H1 (cell line): ENCODE measurements around the gene GPM6B. TPM values are rescaled to one million over a fixed set of nuclear protein-coding genes. Genes with fewer than 3 reads are reported as not detected.

Source experiments
- CTCF ChIA-PET: fragments of 300-600 bp; sonication (Branson Sonifier 250); formaldehyde crosslinking; loops from one replicate; lab custom pipeline; 2021; ENCODE audit not compliant: partially characterized antibody; lab: Charles Lee
- POLR2A ChIA-PET: fragments of 300-600 bp; sonication (Branson Sonifier 250); formaldehyde crosslinking; loops from one replicate; lab custom pipeline; 2021; ENCODE audit warnings: inconsistent platforms; ENCODE audit not compliant: partially characterized antibody; lab: Charles Lee
- DNase-seq, 2 experiments: peaks; one replicate each; pipeline versions ENCODE4 v3.0.0 to v3.0.0-alpha.2; 2010 to 2022; ENCODE audit warnings: low spot score in 2 of 2, low read depth in 1 of 2, mixed read lengths in 1 of 2
- FAIRE-seq: peaks from 2 replicates; lab custom pipeline; 2011; peaks lifted over from hg19 to GRCh38; lab: Jason Lieb, UNC
- H2AFZ ChIP-seq: 2 replicates; pipeline ENCODE4 v1.8.1; 2012; ENCODE audit warnings: low read length, inconsistent platforms
- H2AK5ac ChIP-seq: 2 replicates; pipeline ENCODE4 v1.6.1; 2013; ENCODE audit warnings: low read depth, low read length
- H2BK120ac ChIP-seq: replicated peaks from 2 replicates; pipeline ENCODE3; 2013; ENCODE audit warnings: low read depth, low read length, inconsistent platforms
- H2BK12ac ChIP-seq: 2 replicates; pipeline ENCODE4 v1.6.1; 2013; ENCODE audit warnings: low read depth, low read length
- H2BK15ac ChIP-seq: 2 replicates; pipeline ENCODE4 v1.6.1; 2013; ENCODE audit warnings: low read length
- H2BK20ac ChIP-seq: 2 replicates; pipeline ENCODE4 v1.6.1; 2013; ENCODE audit warnings: low read length
- H2BK5ac ChIP-seq: 2 replicates; pipeline ENCODE4 v1.6.1; 2013; ENCODE audit warnings: low read depth, low read length
- H3K14ac ChIP-seq: 2 replicates; pipeline ENCODE4 v1.6.1; 2013; ENCODE audit warnings: inconsistent platforms; ENCODE audit not compliant: insufficient read length
- H3K18ac ChIP-seq: 2 replicates; pipeline ENCODE4 v1.6.1; 2013; ENCODE audit warnings: low read length; ENCODE audit errors: extremely low read depth
- H3K23ac ChIP-seq: 2 replicates; pipeline ENCODE4 v1.6.1; 2013; ENCODE audit warnings: inconsistent platforms; ENCODE audit not compliant: insufficient read length
- H3K23me2 ChIP-seq: 2 replicates; pipeline ENCODE4 v1.6.1; 2013; ENCODE audit warnings: low read depth, low read length
- H3K27ac ChIP-seq: 2 replicates; pipeline ENCODE4 v1.6.1; 2011; ENCODE audit warnings: low read depth, low read length, inconsistent platforms
- H3K27me3 ChIP-seq, 4 experiments: replicated peaks in 1 of 4; 1 replicate in 1 of 4; 2 replicates in 3 of 4; pipeline versions ENCODE4 v1.6.1 to v1.8.1; 2011 to 2013; ENCODE audit warnings: low read length in 3 of 4, mild to moderate bottlenecking in 3 of 4, inconsistent platforms in 2 of 4, mixed read lengths in 2 of 4, moderate library complexity in 1 of 4; ENCODE audit not compliant: control insufficient read depth in 3 of 4, insufficient read depth in 3 of 4; ENCODE audit errors: extremely low read depth in 1 of 4
- H3K36me3 ChIP-seq, 4 experiments: 2 replicates each; pipeline versions ENCODE4 v1.6.1 to v1.8.1; 2011 to 2013; ENCODE audit warnings: mild to moderate bottlenecking in 4 of 4, low read length in 3 of 4, moderate library complexity in 2 of 4, control low read depth in 1 of 4, inconsistent platforms in 1 of 4; ENCODE audit not compliant: insufficient read depth in 4 of 4, control insufficient read depth in 2 of 4
- H3K4ac ChIP-seq: replicated peaks from 2 replicates; pipeline ENCODE3; 2013; ENCODE audit warnings: low read length, low read depth, mixed read lengths, inconsistent platforms; ENCODE audit not compliant: insufficient read length
- H3K4me1 ChIP-seq, 4 experiments: replicated peaks in 1 of 4; 1 replicate in 1 of 4; 2 replicates in 3 of 4; pipeline versions ENCODE4 v1.6.1 to v1.8.1; 2011 to 2013; ENCODE audit warnings: low read length in 3 of 4, inconsistent platforms in 2 of 4, mixed read lengths in 1 of 4; ENCODE audit not compliant: insufficient read depth in 4 of 4, control insufficient read depth in 3 of 4
- H3K4me2 ChIP-seq, 2 experiments: 2 replicates each; pipeline versions ENCODE4 v1.6.1 to v1.8.1; 2011 to 2013; ENCODE audit warnings: low read depth in 2 of 2, low read length in 2 of 2, control low read depth in 1 of 2, inconsistent platforms in 1 of 2, mild to moderate bottlenecking in 1 of 2; ENCODE audit not compliant: insufficient read depth in 1 of 2
- H3K4me3 ChIP-seq, 4 experiments: fragments of 200-600, 300-600 bp in 1 of 4; sonication (generic), shearing (Covaris generic), sonication (Bioruptor Twin) in 1 of 4; 2 replicates each; pipeline versions ENCODE4 v1.5.1 to v1.8.1; 2011 to 2016; ENCODE audit warnings: low read length in 4 of 4, low read depth in 3 of 4, control low read depth in 2 of 4, inconsistent platforms in 2 of 4, mild to moderate bottlenecking in 2 of 4, mixed read lengths in 1 of 4, moderate library complexity in 1 of 4; ENCODE audit not compliant: insufficient read depth in 2 of 4; ENCODE audit errors: extremely low read depth in 1 of 4
- H3K56ac ChIP-seq: replicated peaks from 2 replicates; pipeline ENCODE3; 2013; ENCODE audit warnings: low read depth, mild to moderate bottlenecking, mixed read lengths, low read length, inconsistent platforms; ENCODE audit not compliant: insufficient read length
- H3K79me1 ChIP-seq: 2 replicates; pipeline ENCODE4 v1.6.1; 2013; ENCODE audit warnings: low read depth, low read length, control low read depth
- H3K79me2 ChIP-seq, 2 experiments: 2 replicates each; pipeline versions ENCODE4 v1.6.1 to v1.8.1; 2012 to 2013; ENCODE audit warnings: low read length in 2 of 2, mild to moderate bottlenecking in 2 of 2, inconsistent platforms in 1 of 2; ENCODE audit not compliant: insufficient read depth in 2 of 2, control insufficient read depth in 1 of 2
- H3K9ac ChIP-seq, 4 experiments: replicated peaks in 1 of 4; 1 replicate in 1 of 4; 2 replicates in 3 of 4; pipeline versions ENCODE4 v1.6.1 to v1.8.1; 2011 to 2013; ENCODE audit warnings: low read depth in 3 of 4, low read length in 3 of 4, control low read depth in 2 of 4, mild to moderate bottlenecking in 2 of 4, moderate library complexity in 2 of 4, inconsistent platforms in 1 of 4; ENCODE audit errors: extremely low read depth in 1 of 4
- H3K9me3 ChIP-seq, 2 experiments: 2 replicates each; pipeline versions ENCODE4 v1.6.1 to v1.8.1; 2012 to 2013; ENCODE audit warnings: mild to moderate bottlenecking in 2 of 2, moderate library complexity in 2 of 2, control low read depth in 1 of 2, inconsistent platforms in 1 of 2, low read depth in 1 of 2, low read length in 1 of 2, mixed read lengths in 1 of 2; ENCODE audit not compliant: insufficient read depth in 2 of 2
- H4K20me1 ChIP-seq, 2 experiments: replicated peaks in 1 of 2; 2 replicates each; pipeline versions ENCODE3 to v1.8.1; 2011 to 2013; ENCODE audit warnings: inconsistent platforms in 2 of 2, low read length in 2 of 2, mild to moderate bottlenecking in 1 of 2; ENCODE audit not compliant: insufficient read depth in 2 of 2, control insufficient read depth in 1 of 2
- H4K5ac ChIP-seq: 2 replicates; pipeline ENCODE4 v1.6.1; 2013; ENCODE audit warnings: low read length, low read depth, mixed read lengths, inconsistent platforms; ENCODE audit not compliant: insufficient read length
- H4K8ac ChIP-seq: 2 replicates; pipeline ENCODE4 v1.8.0; 2013; ENCODE audit warnings: mild to moderate bottlenecking, moderate library complexity, low read length, inconsistent platforms; ENCODE audit not compliant: insufficient read depth; ENCODE audit errors: extremely low read depth
- H4K91ac ChIP-seq: replicated peaks from 2 replicates; pipeline ENCODE3; 2013; ENCODE audit warnings: low read length, mixed read lengths, inconsistent platforms; ENCODE audit not compliant: insufficient read length
- BACH1 ChIP-seq: IDR thresholded peaks from 2 replicates; pipeline ENCODE4 v1.6.1; 2012; ENCODE audit warnings: low read length, improper control_type of control experiment
- CBX5 ChIP-seq: fragments of 300-800, 300-1000 bp; sonication (generic); IDR thresholded peaks from 2 replicates; pipeline ENCODE4 v1.7.1; 2016; ENCODE audit warnings: antibody characterized with exemption, low read length, low read depth
- CBX8 ChIP-seq: fragments of 300-800, 300-1000 bp; sonication (generic); IDR thresholded peaks from 2 replicates; pipeline ENCODE4 v1.7.1; 2016; ENCODE audit warnings: low read depth, low read length, borderline replicate concordance
- CHD2 ChIP-seq: IDR thresholded peaks from 2 replicates; pipeline ENCODE4 v1.6.1; 2012; ENCODE audit warnings: low read length, improper control_type of control experiment
- EGR1 ChIP-seq: IDR thresholded peaks from 2 replicates; pipeline ENCODE4 v1.6.1; 2011; ENCODE audit warnings: low read depth, low read length, borderline replicate concordance
- HDAC2 ChIP-seq, 2 experiments: fragments of 300-600 bp in 1 of 2; sonication (generic) in 1 of 2; IDR thresholded peaks; 2 replicates each; pipeline ENCODE4 v1.6.1; 2011 to 2012; ENCODE audit warnings: low read depth in 2 of 2, low read length in 2 of 2, mild to moderate bottlenecking in 2 of 2, moderate library complexity in 2 of 2, borderline replicate concordance in 1 of 2, inconsistent platforms in 1 of 2
- MAX ChIP-seq: IDR thresholded peaks from 2 replicates; pipeline ENCODE4 v1.6.1; 2012; ENCODE audit warnings: inconsistent platforms
- NRF1 ChIP-seq: IDR thresholded peaks from 2 replicates; pipeline ENCODE4 v1.6.1; 2011; ENCODE audit warnings: mild to moderate bottlenecking, low read depth, low read length, improper control_type of control experiment
- PHF8 ChIP-seq: fragments of 200-600 bp; sonication (generic); conservative IDR thresholded peaks from 2 replicates; pipeline ENCODE4 v1.7.1; 2012; ENCODE audit warnings: low read depth, mild to moderate bottlenecking, inconsistent platforms, low read length, moderate library complexity
- POLR2AphosphoS5 ChIP-seq: IDR thresholded peaks from 2 replicates; pipeline ENCODE4 v1.6.1; 2011; ENCODE audit warnings: low read depth, low read length
- SAP30 ChIP-seq: fragments of 300-600 bp; sonication (generic); IDR thresholded peaks from 2 replicates; pipeline ENCODE4 v1.7.1; 2012; ENCODE audit warnings: low read length, moderate library complexity, mild to moderate bottlenecking, inconsistent platforms; ENCODE audit not compliant: insufficient read depth, insufficient replicate concordance
- SP1 ChIP-seq: IDR thresholded peaks from 2 replicates; pipeline ENCODE4 v1.6.1; 2011; ENCODE audit warnings: low read depth, low read length
- WGBS, 2 experiments: shearing (Covaris generic) in 1 of 2; methylation state at CpG; one replicate each; pipeline versions ENCODE4 v1.1.6 to v1.1.7; 2013 to 2015; ENCODE audit warnings: low lambda C conversion rate in 2 of 2, mixed read lengths in 2 of 2, inconsistent platforms in 1 of 2, low coverage in 1 of 2, missing lambda C conversion rate in 1 of 2; ENCODE audit not compliant: insufficient replicate concordance in 2 of 2, insufficient coverage in 1 of 2, insufficient read length in 1 of 2; ENCODE audit errors: extremely low coverage in 1 of 2, missing lambda C conversion rate in 1 of 2; 5-methylcytosine and 5-hydroxymethylcytosine counted together
- polyA plus RNA-seq, 7 experiments: library from polyadenylated mRNA; depleted of rRNA in 3 of 7; stranded (reverse) in 5 of 7; unstranded in 2 of 7; fragments of >200 nt in 5 of 7; fragments of 200-250 nt in 2 of 7; gene quantifications; 1 replicate in 5 of 7; 2 replicates in 1 of 7; 4 replicates in 1 of 7; pipeline versions ENCODE4 v1.2.1 to v1.2.3, GENCODE V29; 2011 to 2013; ENCODE audit warnings: missing spikeins in 2 of 7, mixed read lengths in 2 of 7
- total RNA-seq: library from RNA; stranded (reverse); fragmentation: NEBNext Ultra II Directional; extraction: Animal tissue kit (Norgen Biotek cat#: 25700); gene quantifications from 2 replicates; pipeline ENCODE4 v1.2.1, GENCODE V29; 2021

GPM6B gene
- total and polyA plus RNA-seq, 2 of the 8 experiments (the other 6 are each of a cell fraction or from before 2014, with no cell fraction given), result 132 to 175 TPM

GRCh38 chrX:13742397-13743176 lies 74.3 kb downstream of the GPM6B start:
- peaks cover 2 to 40% (median 6%) of the 10 kb centered on the region in 4 experiments; a peak in 6 of 8 replicates for H3K36me3 ChIP-seq
- no peak overlapping the region for H3K18ac ChIP-seq
- no peak overlapping the region for H3K9ac ChIP-seq
- no peak for TF ChIP-seq CHD2
- no peak for TF ChIP-seq SAP30
- no peak for TF ChIP-seq MAX
- TF ChIP-seq NRF1, result no peak
- TF ChIP-seq PHF8, result no peak
- no peak for TF ChIP-seq CBX5
- TF ChIP-seq POLR2AphosphoS5, result no peak
- no peak for TF ChIP-seq BACH1
- TF ChIP-seq SP1, result no peak
- no peak for TF ChIP-seq EGR1
- TF ChIP-seq HDAC2 (IDR thresholded peaks at IDR 0.05; ENCODE audit: borderline replicate concordance in 1 of 2, low read depth in 2 of 2, low read length in 2 of 2), result no peak
- no peak for TF ChIP-seq CBX8
- no peak overlapping the region for H4K5ac ChIP-seq
- H3K23ac ChIP-seq, result no peak overlapping the region
- H3K4ac ChIP-seq, result no peak overlapping the region
- no peak overlapping the region for H2BK15ac ChIP-seq
- no peaks in the 10 kb centered on the region for H4K20me1 ChIP-seq
- H4K91ac ChIP-seq, result no peak overlapping the region
- no peak overlapping the region for H3K27ac ChIP-seq
- H3K4me2 ChIP-seq, result no peak overlapping the region
- no peaks in the 10 kb centered on the region for H3K79me1 ChIP-seq
- H3K9me3 ChIP-seq, result no peaks in the 10 kb centered on the region
- no peak overlapping the region for H2BK5ac ChIP-seq
- no peak overlapping the region for H2AK5ac ChIP-seq
- H3K23me2 ChIP-seq, result no peaks in the 10 kb centered on the region
- WGBS, 2 experiments, result 90% methylated on average over 11 of the region's 13 CpGs; no CpG with 5 or more reads in 1 of the 2 experiments
- H3K56ac ChIP-seq, result no peak overlapping the region
- H2BK120ac ChIP-seq, result no peak overlapping the region
- H2BK20ac ChIP-seq, result no peak overlapping the region
- H2BK12ac ChIP-seq, result no peak overlapping the region
- ChIA-PET POLR2A (interaction anchor here (0.6 to 1.5 kb wide), 2 partner anchors 9 to 31 kb away, joined by 3 read pairs; no protein-coding TSS in a partner anchor), CTCF (interaction anchor here (1.1 kb wide), 1 partner anchor 93 kb away, joined by 3 read pairs; no protein-coding TSS in a partner anchor)
- H3K27me3 ChIP-seq, result no peaks in the 10 kb centered on the region
- H3K14ac ChIP-seq, result no peak overlapping the region
- peaks cover 0 to 4% (median 0%) of the 10 kb centered on the region in 4 experiments; a peak in 1 of 7 replicates for H3K4me1 ChIP-seq
- no peak overlapping the region for H2AFZ ChIP-seq
- no peak overlapping the region for H4K8ac ChIP-seq
- DNase-seq, result no peak
- no peak overlapping the region for H3K4me3 ChIP-seq
- H3K79me2 ChIP-seq, result no peaks in the 10 kb centered on the region
- FAIRE-seq, result peak; percentile 52
